CD4-positive, alpha-beta T cell treated with Interleukin-17A for 1 hour (primary cell): ENCODE measurements around the gene DERL3.
"Not testable (repeated sequence)": the region's sequence is repeated elsewhere in the genome, so short reads cannot be mapped to it uniquely, and the experiment has no call there.

Source experiments
- DNase-seq: peaks from one replicate; pipeline ENCODE4 v3.0.0-alpha.2; 2020

The DERL3 gene

DNA sequence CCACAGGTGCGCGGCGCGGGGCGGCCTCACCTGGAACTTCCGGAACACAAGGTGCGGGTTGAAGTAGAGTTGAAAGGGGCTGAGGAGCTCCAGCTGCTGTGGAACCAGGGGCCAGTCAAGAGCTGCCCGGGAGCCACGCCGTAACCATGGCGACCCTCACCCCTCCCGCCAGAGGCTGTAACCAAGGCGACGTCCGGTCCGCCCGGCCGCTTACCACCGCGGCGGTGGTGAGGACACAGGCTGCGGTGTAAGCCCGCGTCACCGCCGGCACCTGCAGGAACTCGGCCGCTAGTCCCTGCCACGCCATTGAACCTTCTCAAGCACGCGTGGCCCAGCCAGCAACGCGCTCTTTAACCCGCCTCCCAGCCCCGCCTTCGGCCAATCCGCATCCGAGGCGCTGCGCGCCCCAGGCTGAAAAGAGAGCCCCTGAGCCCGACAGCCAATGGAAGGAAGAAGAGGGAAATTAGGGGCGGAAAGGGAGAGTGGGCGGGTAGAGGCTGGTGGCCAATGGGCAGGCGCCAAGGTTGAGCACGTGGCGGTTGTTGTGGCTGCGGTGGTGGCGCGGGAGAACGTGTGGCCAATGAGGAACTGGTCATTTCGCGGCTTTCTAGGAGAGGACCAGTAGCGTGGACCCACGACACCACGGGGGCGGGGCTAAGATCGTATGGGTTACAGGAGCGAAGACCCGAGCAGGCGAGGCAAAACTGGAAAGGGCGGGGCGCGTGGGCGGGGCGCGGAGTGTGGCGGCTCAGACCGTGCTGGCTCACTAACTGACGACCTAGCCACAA, at the start of gene DERL3:
DERL3 (minus strand) TSS at position 326 of the 788 bp plus-strand sequence; CDS start at position 307, 19 bp downstream.
- DNase-seq, result peak; percentile 98

GRCh38 chr22:23884140-23884539, 45.3 kb upstream of the DERL3 start:
- DNase-seq, result no peak

DNA sequence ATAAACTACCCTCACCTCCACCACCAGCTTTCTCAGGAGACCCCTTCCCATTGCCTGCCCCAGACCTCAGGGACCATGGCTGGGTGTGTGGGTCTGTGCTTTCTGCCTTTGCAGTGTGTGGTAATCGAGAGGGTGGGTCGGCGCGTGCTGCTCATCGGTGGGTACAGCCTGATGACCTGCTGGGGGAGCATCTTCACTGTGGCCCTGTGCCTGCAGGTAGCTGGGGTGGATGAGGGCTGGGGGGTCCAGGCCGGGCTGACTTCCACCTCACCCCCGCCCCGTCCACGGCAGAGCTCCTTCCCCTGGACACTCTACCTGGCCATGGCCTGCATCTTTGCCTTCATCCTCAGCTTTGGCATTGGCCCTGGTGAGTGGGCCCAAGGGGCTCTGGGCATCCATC, 44.9 kb upstream of the DERL3 start:
- no peak for DNase-seq

DNA sequence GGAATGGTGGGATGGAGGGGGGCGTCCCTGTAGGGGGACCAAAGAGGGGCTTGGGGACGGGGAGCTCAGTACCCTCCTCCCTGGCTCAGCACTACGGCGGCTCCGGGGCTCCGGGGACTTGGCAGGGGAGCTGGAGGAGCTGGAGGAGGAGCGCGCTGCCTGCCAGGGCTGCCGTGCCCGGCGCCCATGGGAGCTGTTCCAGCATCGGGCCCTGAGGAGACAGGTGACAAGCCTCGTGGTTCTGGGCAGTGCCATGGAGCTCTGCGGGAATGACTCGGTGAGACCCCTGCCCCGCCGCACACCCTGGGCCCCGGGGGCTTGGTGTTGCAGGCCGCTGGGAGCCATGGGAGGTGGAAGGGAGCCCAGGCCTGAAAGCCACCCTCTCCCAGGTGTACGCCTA, 43.6 kb upstream of the DERL3 start:
- no peak for DNase-seq

DNA sequence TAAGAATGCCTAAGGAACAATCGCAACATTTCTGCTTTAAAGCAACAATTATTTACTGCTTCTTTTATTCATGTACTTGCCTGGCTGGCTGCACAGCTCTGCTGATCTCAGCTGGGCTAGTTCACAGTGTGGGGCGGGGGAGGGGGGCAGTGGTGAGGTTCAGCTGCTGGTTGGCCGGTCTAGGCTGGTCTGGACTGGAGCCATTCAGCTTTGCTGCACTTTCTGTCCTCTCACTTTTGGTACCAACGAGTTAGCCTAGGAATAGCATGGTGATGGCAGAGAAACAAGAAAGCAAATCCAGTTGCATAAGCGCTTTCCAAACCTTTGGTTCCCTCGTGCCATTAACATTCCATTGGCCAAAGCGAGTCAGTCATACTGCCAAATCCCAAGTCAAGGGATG, 39.4 kb upstream of the DERL3 start:
- no peak for DNase-seq

- DNase-seq, result no peak
Measured at GRCh38 chr22:23877566-23877965, 38.8 kb upstream of the DERL3 start.

- no peak for DNase-seq
Measured at GRCh38 chr22:23875801-23876200, 37.0 kb upstream of the DERL3 start.

DNA sequence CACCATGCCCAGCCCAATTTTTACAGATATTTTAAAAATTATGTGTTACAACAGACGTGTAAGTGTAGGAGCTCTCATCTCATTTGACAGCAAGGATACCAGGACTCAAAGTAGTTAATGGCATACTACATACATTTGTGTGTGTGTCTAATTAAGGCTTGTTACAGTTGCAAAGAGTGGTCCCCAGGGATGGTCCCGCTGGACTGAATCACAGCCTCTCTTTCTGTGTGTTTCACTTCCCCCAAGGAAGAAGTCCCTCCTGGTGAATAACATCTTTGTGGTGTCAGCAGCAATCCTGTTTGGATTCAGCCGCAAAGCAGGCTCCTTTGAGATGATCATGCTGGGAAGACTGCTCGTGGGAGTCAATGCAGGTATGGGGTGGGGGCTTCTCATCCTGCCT, 36.1 kb upstream of the DERL3 start:
- DNase-seq, result no peak

GRCh38 chr22:23868580-23868979, 29.8 kb upstream of the DERL3 start:
- DNase-seq, result no peak

DNA sequence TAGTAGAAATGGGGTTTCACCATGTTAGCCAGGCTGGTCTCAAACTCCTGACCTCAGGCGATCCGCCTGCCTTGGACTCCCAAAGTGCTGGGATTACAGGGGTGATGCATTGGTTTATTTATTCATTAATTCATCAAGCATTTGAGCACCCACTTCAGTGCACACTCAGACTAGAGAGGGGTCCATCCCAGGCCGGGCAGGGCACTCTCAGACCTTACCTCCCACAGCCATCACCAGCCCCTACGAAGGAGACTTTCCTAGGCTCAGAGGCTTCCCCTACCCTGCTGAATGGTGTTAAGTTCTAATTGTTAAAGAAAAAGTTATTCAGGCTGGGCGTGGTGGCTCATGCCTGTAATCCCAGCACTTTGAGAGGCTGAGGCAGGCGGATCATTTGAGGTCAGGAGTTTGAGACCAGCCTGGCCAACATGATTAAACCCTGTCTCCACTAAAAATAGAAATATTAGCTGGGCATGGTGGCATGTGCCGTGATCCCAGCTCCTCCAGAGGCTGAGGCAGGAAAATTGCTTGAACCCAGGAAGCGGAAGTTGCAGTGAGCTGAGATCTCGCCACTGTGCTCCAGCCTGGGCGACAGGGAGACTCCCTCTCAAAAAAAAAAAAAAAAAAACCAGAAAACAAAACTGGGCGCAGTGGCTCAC, 25.8 kb upstream of the DERL3 start:
- DNase-seq, result not testable (repeated sequence)

GRCh38 chr22:23862103-23862502, 23.3 kb upstream of the DERL3 start:
- peak; percentile 30 for DNase-seq

- DNase-seq, result not testable (repeated sequence)
Measured at GRCh38 chr22:23860187-23860586, 21.4 kb upstream of the DERL3 start.

- no peak for DNase-seq
Measured at GRCh38 chr22:23859201-23859600, 20.4 kb upstream of the DERL3 start.

DNA sequence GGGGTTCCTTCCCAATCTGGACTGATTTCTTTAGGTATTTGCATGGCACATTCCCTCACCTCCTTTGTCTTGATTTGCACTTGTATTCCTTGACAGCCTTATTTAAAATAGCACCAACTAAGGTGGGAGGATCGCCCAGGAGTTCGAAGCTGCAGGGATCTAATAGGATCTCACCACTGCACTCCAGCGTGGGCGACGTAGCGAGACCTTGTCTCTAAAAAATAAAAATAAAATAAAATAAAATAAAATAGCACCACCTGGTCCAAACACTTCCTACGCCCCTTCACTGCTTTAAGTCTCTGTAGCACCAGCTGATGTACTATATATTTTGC, 19.6 kb upstream of the DERL3 start:
- DNase-seq, result no peak

DNA sequence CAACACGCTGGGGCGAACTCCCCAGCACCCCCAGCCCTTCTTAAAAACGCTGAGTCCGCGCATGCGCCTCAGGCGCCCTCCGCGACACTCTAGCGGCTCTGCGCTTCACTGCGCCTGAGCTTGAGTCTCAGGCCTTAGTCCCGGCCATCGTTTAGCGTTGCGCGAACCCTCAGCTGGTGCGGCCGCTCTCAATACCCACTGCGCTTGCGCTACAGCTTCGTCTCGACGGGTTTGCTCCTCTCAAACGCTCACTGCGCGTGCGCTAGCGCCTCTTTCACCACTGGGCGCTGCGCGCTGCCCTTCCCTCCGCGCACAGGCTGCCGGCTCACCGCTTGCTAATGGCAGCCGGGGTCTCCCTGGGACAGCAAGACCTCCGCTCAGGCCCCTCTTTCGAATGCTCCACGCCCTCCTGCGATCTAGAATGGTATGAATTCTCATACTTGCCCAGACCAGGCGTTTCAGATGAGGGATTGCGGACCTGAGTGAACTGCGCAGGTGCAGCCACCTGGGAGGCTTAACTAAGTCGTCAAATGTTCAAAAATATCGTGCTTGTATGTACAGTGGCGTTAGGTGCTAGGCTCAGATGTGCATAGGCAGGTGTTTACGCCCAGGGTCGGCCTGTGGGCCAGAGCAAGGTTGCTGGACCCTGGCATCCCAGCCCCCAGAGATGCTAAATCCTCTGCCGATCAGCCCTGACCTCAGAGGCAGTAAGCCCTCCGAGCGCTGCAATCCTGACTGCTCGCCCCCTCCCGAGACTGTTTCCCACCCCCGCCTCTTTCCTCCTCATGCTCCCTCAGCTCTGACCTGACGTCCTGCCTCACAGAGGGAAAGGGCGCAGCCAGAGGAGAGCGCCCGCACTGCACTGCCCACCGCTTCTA, 19.0 kb upstream of the DERL3 start, which contains the start of gene SLC2A11:
SLC2A11 (plus strand) TSS at position 270 of the 878 bp plus-strand sequence; CDS start at position 395, 125 bp downstream.
- peak; percentile 96 for DNase-seq

- DNase-seq, result peak; percentile 10
Measured at GRCh38 chr22:23856721-23857605, 18.2 kb upstream of the DERL3 start.

DNA sequence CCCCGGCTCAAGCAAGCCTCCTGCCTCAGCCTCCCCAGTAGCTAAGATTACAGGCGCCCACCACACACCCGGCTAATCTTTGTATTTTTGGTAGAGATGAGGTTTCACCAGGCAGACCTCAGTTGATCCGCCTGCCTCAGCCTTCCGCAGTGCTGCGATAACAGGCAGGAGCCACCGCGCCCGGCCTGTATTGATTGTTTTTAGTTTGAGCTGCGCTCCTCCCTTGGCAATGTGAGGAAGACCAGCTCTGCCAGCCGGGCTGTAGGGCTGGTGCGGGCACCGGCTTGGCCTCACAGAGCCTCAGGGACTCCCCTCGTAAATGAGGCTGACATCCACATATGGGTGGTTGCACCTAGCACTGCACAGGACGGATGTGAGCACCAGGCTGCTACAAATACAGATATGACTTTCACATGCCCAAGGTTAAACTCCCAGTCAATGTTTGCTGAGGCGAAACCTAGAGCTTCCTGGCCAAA, 11.4 kb upstream of the DERL3 start:
- no peak for DNase-seq

GRCh38 chr22:23849009-23850006, 10.5 kb upstream of the DERL3 start:
- DNase-seq, result peak; percentile 86

DNA sequence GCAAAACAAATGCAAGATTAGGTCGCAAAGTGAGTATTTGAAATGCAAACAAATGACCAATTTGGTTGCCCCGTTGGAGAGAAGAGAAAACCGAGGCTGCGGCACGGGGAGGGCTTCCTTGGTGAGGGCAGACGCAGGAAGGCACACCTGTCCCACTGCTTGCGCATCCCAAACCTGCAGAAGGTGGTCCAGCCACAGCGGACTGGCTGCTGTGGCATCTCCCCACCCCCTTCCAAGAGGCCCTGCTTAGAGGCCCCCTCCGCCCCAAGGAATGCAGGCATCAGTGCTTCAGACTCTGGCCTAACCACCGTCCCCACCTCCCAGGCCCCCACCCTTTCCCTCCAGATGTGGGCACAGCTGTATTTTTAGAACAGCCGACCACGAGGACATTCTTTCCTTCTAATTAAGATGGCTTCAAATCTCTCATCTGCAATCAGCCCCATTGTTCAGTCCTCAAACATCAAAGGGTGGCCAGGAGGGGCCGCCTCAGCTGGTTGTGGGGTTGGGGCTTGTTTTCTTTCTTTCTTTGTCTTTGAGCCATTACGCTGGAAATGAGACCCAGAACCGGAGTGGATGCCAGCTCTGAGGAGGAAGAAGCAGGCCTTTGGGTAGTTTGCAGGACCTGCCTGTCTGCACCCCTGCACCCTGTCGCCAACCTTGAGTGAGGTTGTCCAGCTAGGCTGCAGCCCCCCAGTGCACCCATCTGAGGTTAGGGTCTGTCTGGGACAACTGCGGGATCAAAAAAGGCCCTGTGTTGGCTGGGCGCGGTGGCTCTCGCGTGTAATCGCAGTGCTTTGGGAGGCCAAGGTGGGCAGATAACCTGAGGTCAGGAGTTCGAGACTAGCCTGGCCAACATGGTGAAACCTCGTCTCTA, 9.4 kb upstream of the DERL3 start:
- no peak for DNase-seq
